Ramos (cell line): Measurements from ENCODE around the gene ATXN7L2.

Source experiments
- in situ Hi-C: fragments of 300-500 bp; cut with MboI; formaldehyde crosslinking; loops from one replicate; pipeline ENCODE4 v1.14.3; 2022; ENCODE audit warnings: low sequenced_read_pairs; ENCODE audit not compliant: unreplicated experiment

The ATXN7L2 gene

DNA sequence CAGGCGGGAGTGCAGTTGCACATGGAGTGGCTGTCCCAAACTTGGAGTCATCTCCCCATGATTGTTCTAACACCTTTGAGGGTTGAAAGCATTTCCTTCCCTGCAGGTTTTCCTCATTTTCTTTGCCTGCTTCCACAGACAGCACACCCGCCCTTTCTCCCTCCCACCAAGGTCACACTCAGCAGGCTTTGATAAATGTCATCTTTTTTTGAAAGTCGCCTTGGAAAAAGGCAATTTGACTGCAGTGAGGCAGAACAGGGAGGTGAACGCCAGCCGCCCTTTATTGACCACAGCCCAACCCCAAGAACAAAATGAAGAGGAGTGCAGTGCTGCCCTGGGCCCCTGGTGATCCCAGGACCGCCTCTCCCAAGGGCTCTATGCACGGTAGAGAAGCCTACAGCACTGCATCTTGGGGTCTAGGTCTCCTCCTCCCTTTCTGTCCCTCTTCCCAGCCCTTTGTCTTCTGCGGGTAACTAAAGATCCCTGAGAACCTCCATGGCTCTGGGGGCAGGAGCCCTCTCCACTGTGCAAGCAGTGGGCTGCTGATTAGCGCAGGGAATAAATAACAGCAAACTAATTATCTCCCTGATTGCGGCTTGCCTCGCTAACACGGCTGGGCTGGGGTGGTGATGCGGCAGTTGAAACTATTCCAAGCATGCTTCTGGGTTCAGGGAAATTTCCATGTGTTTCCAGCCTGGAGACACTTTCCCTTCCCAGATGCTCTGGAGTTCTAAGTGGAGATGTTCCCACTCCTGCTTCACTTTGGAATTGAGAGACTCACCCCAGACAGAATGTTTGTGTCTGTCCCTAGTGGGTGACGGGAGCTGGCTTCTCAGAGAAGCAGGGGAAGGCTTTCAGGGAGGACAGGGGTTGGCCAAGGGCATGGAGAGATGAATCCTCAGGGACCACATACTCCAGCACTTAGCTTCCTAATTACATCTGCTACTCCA, 37.6 kb downstream of the ATXN7L2 start:
- in situ Hi-C loops = no loop called here

DNA sequence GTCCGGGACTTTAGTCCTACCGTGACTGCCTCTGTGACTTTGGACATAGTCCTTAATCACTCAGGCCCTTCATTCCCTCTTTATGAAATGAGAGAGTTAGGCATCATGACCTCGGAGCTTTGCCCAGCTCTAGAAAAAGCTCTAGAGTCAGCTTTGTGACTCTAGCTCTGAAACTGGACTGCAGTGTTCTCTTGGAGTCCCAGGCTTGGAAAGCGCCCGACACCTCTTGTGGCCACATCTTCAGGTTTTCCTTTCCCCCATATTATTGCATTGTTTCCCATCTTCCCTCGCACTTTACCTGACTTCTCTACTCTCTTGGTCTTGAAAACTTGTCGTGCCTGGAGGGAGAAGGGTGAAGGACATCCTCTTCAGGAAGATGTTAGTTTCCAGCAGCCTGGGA, 38.3 kb downstream of the ATXN7L2 start:
- in situ Hi-C loops = no loop called here

DNA sequence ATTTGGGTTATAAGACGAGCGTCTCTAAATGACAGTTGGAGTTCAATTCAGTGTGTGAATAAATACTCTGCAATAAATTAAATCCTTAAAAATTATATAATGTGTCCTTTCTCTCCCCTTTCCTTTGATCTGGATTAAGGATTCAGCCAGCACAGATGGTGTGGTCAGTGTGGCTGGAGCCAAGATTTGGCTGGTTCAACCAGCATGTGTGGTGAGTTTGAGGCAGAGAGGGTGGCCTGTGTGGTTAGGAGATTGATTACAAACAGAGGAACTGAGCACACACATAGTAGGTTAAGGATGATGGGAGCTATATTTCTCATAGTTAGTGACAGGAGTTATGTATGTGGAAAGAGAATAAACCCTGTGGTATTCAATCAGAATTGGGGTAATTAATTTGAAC, 40.0 kb downstream of the ATXN7L2 start:
- in situ Hi-C loops = no loop called here

DNA sequence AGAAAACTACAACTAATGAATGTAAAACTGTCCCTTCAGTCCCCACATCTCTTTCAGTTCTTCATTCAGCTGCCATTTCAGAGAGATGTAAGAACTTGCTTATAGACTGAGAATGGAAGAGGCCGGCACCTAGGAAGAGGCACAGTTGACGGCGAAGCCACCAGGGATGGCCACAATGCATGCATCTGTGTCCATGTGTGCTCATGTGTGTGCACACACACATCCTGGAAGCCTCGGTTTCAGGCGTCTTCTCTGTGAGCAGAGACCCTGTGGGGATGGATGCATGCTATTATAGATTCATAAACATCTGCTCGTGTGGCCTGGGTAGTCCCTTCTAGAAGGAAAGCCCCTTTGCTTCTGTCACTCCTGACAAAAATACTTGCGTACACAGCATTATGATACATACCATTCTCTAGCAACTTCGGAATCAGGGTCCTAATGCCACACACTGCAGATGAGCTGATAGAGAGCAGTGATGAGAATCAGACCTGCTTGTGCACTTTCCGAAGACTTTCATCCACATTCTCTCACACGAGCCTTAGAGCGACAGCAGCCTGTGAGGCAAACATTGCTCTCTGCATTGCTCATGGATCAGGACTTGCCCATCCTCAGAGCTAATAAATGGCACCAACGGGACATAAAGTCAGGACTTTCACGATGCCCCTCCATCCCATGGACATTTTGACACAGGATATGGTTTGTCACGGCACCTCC, 43.5 kb downstream of the ATXN7L2 start:
- in situ Hi-C loops = no loop called here

DNA sequence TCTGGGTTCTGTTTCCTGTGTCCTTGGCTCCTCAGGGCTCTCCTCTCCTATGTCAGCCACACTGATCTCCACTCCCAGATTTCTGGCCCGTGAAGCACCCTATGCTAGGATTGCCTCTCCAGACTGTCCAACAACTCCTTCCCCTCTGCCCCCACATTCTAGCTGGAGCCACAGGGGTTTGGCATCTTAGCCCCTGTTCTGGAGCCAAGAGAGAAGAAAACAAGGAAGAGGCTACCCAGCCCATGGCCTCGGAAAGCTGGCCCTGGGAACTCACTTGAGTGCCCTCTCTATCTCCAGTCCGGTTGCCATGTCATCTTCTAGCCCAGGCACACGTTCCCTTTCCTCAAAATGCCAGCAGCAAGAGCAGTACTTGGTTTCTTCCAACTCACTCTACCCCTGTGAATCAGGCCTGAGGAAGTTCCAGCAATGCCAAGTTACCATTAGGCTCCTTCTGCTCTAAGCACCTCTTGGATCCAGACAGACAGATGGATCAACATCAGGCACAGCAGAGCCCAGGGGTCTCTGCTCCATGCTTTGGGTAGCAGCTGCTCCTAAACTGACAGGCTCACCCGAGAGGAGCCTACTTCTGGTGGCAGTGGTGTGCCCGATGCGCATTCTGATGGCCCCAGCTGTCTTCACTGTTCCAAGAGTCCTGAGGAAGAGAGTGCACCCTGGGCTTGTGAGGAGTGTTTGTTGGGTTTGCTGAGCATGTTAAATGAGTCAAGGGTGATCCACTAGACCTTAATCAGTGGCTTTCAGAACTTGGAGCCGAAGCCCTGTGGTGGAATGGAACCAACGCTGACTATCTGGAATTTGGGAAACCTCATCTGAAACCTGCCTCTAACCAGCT, 44.4 kb downstream of the ATXN7L2 start:
- in situ Hi-C loops = no loop called here

DNA sequence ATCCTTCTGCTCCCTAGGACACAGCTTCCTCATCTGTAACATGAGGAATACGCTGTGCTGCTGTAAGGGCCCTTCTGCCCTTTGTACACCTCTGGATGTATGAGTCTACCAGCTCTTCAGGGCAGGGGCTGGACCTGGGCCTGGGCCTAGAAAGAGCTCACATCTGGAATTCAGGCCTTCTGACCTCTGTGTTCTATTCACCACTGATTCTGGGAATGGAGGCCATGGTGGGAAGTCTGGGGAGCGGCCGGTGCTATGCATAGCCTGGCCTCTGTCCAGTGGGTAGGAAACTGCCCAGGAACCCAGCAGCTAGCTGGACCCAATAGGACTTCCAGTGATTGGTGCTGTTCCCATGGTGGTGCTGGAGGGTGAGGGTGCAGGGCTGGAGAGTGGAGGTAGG, 45.0 kb downstream of the ATXN7L2 start:
- in situ Hi-C loops = no loop called here

DNA sequence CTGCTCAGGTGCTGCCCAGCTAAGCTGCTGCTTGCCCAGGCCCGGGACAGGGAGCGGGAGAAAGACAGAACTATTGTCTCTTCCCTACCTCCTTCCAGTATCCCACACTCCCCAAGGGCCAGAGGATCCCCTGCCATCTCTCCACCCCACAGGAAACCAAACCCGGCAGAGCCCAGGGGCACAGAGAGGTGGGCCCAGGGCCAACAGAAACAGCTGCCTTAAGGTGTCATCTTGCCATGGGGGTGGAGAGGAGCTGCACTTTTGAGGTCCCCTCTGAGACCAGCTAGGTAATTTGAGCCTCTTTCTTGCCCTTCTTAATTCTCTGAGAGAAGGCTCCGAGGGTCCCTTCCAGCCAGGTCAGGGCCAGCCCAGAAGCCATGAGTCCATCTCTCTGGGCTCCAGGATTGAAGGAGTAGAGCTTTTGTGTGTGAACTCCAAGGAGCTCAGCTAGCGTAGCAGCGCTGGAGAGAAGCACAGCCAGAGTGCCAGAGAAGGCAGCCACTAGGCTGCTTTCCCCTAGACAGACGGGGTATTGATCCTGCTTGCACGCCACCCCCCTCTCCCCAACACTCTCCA, 46.3 kb downstream of the ATXN7L2 start:
- in situ Hi-C loops = loop anchor here (5.0 kb wide), 2 partner anchors 33 to 263 kb away; no protein-coding TSS in a partner anchor

DNA sequence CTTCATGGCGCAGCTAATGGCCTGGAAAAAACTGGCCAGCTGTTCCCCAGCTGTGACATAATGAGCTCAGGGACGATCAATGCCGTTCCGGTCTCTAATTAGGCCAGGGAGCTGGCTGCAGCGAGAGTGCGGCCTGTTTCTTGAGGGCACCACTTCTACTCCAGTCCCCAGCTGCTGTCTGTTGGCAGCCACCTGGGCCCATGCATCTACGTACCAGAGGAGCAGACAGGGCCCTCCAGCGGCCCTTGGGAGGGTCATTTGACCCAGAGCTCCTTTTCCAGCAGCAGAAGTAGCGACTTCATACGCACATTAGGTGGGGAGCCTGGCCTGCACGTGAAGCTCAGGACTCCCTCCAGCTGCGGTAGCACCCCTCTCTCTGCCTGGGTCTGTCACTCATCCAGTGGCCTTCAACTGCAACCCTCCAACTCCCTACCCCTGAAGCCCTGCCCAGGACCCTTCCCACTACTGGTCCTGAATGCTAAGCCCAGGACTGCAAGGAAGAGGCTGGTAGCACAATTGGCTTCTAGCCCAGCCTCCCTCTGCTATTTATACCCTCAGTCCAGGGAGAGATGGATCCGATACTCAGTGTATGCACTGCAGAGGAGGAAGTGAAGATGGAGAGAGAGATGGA, 46.9 kb downstream of the ATXN7L2 start:
- in situ Hi-C loops = loop anchor here (5.0 kb wide), 2 partner anchors 33 to 263 kb away; no protein-coding TSS in a partner anchor

DNA sequence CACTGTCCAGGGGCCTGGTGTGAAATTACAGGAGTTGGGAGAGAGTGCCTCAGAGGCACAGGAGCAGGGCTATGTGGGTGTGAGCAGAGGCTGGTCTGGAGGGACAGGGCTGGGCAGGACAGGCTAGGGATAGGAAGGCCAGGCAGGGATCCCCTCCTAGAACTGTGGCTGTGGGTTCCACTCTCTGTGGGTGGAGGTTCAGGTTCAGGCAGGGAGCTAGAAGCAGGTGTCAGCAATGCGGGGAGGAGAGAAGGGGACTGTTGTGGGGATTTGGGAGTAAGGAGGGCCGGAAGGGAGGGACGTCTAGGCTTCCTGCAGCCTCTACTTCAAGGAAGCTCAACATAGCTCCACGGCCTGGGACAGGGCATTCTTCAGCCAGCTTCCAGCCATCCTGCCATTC, 47.7 kb downstream of the ATXN7L2 start:
- in situ Hi-C loops = loop anchor here (5.0 kb wide), 2 partner anchors 34 to 264 kb away; no protein-coding TSS in a partner anchor

DNA sequence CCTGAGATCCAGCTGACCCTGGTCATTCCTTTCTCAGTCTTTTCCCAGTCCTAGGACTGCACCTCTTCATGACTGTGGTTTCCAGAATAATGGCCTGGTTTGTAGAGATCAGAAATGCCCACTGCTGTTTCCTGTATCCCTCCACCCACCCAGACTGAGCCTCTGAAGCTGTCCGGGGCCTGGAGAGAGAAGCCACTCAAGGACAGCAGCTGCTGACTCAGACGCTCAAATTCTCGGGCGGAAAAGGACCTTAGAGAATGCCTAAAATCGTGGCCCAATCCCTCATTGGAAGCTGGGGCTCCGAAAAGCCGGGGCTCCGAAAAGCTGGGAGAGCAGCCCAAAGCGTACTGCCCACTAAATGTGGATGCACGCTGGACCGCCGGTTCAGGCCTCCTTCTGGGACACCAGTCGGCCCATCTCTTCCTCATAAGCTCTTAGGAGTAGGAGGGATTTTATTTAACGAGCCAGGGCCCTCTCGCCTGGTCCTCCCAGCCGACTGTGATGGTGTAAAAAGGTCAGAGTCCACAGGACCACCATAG, 48.2 kb downstream of the ATXN7L2 start:
- in situ Hi-C loops = loop anchor here (5.0 kb wide), 2 partner anchors 35 to 265 kb away; no protein-coding TSS in a partner anchor

DNA sequence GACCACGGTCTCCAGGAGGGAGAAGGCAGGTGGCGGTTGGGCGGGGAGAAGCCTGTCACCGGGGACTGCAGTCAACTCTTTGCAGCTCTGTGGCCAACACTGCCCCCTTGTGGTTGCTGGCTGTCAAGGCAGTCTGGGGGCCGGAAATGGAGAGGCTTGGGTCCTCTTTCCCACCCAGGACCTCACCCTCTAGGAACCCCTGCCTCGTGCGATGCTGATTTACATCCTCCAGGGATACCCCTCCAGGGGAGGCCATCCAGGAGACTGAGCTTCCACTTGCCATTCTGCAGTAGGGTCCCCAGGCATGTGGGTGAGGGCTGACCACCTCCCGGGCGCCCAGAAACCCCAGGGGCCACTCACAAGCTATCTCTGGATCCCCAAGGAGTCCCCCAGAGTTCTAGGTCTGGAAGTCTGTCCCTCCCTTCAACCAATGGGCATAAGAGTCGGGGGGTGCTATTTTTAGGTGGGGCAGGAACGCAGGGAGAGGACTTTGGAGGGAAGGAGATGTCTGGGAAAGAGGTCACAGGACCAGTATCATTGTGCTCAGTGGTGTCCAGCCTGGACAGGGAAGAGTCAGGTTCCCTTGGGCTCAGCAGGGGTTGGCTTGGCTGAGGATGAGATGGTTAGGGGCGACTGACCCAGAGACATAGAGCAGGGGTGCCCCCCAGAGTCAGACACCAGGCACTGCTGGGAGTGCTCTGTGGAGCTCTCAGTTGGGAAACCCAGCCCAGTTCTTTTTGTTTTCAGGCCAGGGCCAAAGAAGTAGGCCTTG, 48.8 kb downstream of the ATXN7L2 start:
- in situ Hi-C loops = loop anchor here (5.0 kb wide), 2 partner anchors 35 to 265 kb away; no protein-coding TSS in a partner anchor

DNA sequence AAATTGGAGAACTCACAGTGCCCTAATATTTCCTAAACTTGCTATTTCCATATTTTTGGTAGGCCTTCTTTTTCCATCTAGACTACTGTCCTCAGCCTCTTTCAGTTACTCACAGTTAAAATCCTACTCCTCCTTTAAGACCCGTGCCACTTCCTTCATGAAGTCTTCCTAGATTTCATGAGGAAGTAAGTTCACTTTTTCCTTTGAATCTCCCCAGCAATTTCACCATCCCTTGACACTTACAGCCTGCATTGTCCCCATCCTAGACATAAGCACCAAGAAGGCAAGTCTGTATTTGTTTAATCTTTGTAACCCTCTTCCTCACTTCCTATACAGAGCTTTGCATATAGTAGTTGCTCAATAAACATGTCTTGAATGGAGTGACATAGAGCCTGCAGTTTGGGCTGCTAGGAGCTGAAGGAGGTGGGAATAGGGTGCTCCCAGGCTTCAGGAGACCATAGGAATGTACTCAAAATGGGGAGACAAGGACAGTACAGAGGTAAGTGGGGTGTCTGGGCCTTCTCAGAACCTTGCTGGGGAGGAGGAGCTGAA, 50.7 kb downstream of the ATXN7L2 start:
- in situ Hi-C loops = loop anchor here (5.0 kb wide), 2 partner anchors 37 to 267 kb away; no protein-coding TSS in a partner anchor

DNA sequence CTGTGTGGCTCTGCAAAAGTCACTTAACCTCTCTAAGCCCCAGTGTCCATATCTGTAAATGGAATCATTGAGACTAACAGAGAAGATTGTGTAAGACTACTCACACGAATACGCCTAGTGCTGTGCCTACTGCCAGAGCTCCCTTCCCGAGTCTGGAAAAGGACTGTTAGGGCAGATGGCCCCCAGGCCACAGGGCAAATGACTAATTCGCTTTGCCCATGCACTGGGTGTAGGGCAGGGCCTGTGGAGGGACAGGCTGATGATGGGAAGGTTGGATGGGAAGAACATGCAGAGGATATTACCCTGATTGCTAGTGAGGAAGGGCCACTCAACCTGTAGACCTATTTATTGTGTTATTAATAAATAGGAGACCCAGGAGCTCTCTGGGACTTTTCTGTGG, 51.8 kb downstream of the ATXN7L2 start:
- in situ Hi-C loops = loop anchor here (5.0 kb wide), 1 partner anchor 237 kb away; no protein-coding TSS in a partner anchor

DNA sequence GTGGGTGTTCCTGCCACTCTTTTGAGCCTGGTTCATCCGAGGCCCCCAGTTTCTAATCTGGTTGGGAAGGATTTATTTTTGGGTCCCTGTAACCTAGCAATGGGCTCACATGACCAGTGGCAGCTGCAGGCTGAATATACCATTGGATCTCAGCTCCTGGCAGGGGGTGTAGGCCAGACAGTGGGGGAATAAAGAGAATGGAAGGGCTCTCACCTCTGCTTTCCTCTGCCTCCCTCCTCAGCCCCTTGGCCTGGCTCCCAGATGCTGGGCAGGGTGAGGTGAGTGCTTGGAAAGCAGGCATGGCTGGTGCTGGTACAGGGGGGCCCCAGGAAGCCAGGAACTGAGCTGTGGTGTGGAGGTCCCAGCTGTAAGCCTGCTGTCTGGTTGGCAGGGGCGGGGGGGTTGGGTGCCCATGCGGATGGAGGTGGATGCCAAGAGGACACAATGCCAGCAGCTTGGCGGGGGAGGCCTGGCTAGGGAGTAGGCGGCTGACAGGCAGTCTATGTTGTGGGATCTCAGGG, 52.3 kb downstream of the ATXN7L2 start:
- in situ Hi-C loops = loop anchor here (5.0 kb wide), 1 partner anchor 236 kb away; no protein-coding TSS in a partner anchor

DNA sequence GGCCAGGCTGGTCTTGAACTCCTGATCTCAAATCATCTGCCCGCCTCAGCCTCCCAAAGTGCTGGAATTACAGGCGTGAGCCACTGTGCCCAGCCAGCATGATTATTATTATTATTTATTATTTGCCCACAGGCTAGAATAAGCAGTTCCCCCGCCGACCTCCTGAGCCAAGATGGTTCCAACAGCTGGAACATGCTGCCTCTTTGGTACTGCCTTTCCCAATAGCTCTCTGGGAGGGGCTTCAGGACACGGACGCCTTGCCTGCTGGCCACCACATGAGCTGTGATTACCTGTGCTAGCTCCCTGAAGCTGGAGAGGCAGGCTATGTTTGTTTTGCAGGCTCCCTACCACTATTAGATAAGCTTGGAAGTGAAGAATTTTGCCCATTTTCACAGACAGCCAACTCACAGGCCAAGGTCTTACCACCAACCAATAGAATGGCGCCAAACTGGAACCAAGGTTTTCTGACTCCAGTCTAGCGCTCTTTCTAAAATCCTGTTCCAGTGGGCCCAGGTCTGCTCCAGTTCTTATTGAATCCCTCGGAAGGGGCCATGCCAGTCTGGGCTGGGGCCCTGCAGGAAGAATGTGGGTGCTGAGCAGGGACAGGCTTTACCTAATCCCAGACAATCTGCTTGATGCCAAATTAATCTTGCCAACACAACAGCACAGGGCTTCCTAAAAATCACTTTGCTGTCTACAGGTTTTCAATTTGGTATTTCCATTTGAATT, 53.9 kb downstream of the ATXN7L2 start:
- in situ Hi-C loops = loop anchor here (5.0 kb wide), 1 partner anchor 235 kb away; no protein-coding TSS in a partner anchor

DNA sequence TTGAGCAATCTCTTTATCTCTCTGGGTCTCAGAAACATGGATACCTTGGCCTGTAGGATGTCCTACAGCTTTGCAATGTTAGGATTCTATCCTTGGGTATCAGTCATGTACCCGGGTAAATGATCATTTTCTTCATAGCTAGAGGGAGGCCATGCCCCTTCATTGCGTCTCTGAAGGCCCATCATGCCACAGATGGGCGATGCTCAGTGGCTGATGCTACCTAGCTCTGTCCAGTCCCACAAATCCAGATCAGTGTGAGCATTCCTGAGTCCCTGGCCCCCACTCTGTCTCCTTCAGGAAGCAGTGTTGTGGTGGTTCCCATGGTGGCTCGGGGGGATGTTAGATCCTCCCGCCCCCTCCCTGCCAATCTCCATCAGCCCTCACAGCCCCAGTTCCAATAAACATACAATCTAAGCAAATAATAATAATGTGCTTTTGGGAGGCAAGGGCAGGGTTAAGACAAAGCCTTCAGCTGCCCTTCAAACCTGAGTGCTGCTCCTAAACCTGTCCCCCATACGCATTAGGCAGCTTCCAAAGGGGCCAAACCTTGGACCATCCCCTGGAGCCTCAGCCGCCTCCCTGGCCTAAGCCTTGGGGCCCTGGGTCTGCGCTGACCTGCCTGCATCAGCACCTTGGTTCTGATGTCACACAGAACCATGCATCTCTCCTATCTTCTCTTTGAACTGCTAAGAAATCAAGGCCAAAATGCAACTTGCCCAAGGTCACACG, 55.3 kb downstream of the ATXN7L2 start:
- in situ Hi-C loops = loop anchor here (5.0 kb wide), 1 partner anchor 233 kb away; no protein-coding TSS in a partner anchor
